HG02981 (cell line): ENCODE measurements around the gene ENG.

Experiments
- ATAC-seq: cut with Tn5 transposase; IDR thresholded peaks from one replicate; pipeline ENCODE4 v1.9.1; 2021; ENCODE audit warnings: mild to moderate bottlenecking, moderate library complexity; ENCODE audit not compliant: unreplicated experiment

Gene ENG

GRCh38 chr9:127815512-127816361, 38.7 kb downstream of the ENG start:
- ATAC-seq, result no peak

DNA sequence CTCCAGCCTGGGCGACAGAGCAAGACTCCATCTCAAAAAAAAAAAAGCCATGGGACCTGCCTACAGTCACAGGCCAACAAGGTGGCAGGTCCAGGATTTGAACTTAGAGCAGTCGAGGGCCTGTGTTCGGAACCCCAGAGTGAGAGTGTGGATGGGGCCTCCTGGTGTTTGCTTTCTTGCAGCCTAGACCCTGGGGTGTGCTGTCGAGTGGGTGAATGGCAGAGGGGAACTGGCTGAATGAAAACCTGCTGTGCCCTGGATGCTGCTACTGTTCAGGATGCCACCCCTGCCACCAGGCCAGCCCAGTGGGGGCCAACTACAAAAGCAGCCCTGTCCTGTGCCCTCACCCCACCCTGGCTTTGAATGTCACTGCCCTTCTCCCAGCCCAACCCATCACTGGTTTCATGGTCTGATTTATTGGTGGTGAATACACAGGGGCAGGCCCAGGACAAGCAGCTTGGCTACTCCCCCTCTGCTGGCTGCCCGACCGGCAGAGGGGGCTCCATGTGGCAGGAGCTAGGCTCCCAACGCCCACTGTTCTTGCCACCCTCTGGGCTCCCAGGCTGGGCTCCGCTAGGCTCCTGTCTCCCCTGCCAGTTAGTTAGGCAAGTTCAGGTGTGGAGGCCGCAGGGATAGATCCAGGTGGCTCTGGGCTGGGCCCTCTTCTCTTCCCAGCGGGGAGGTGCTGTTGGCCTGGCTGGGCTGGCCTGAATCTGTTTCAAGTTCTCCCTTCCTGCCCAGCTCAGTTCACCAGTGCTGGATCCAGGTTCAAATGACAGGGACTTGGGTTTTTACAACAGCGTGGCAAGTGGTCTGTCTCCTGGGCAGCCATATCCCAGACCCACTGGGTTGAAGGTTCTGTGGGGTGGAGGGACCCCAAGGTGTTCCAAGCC, 39.6 kb downstream of the ENG start:
- no peak for ATAC-seq

- ATAC-seq, result no peak
These were observed 40.7 kb downstream of the ENG start for GRCh38 chr9:127813686-127814226.

DNA sequence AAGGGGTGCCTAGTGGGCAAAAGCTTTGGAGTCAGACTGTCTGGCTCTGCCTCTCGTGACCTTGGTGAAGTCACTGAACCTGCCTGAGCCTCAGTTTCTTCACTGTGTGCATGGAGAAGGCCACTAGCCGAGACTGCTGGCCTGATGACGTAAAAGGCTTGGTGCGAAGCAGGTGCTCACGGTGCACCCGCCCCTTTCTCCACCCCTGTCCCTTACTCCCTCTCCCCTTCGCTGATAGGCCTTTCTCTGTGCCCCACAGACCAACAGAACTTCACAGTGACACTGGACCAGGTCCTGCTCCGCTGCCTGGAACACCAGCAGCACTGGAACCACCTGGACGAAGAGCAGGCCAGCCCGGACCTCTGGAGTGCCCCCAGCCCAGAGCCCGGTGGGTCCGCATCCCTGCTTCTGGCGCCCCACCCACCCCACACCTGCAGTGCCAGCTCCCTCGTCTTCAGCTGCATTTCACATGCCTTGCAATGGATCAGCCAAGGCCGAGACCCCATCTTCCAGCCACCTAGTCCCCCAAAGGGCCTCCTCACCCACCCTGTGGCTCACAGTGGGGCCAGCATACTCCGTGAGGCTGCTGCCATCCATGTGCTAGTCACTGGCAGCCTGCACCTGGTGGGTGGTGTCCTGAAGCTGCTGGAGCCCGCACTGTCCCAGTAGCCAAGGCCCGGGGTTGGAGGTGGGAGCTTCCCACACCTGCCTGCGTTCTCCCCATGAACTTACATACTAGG, 41.4 kb downstream of the ENG start:
- no peak for ATAC-seq

DNA sequence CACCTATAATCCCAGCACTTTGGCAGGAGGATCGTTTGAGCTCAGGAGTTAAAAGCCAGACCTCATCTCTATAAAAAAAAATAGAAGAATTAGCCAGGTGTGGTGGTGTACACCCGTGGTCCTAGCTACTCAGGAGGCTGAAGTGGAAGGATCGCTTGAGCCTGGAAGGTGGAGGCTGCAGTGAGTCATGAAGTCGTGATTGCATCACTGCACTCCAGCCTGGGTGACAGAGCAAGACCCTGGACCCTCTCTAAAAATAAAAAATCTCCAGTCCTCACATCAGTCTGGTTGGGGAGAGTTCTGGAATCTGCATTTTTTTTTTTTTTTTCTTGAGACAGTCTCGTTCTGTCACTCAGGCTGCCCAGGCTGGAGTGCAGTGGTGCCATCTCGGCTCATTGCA, 42.4 kb downstream of the ENG start:
- no peak for ATAC-seq

DNA sequence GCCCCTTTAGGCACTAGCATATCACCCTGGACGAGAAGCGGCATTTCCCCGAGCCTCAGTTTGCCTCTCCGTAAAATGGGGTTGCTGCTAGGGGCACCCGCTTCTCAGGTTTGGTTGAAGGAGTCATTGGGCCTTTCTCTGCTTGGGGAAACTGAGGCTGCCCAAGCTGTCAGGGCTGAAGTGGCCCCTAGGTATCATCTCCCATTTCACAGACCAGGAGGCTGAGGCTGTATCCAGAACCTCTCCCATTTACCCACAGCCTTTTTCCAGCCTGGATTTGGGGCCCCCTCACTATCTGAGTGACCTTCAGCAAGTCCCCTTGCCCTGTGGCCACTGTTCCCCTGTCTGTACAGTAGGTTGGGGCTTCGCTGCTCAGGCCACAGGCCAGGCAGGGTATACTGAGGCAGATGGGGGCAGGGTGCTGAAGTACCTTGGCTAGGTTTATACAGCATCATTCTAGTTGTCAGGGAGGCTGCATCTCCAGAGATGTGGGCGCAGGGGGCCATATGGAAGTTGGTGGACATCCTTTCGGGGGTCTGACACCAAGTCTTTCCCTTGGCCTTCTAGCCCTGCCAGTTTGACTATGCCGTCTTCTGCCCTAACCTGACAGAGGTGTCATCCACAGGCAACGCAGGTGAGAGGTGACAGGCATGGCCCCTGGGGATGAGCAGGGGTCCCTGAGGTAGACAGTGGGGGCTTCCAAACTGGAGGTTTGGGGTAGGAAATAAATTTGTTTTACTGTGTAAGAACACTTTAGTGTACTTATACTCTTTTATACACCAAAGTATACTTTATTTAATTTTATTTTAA, 43.9 kb downstream of the ENG start:
- ATAC-seq, result no peak

GRCh38 chr9:127809540-127810377, 44.7 kb downstream of the ENG start:
- no peak for ATAC-seq

DNA sequence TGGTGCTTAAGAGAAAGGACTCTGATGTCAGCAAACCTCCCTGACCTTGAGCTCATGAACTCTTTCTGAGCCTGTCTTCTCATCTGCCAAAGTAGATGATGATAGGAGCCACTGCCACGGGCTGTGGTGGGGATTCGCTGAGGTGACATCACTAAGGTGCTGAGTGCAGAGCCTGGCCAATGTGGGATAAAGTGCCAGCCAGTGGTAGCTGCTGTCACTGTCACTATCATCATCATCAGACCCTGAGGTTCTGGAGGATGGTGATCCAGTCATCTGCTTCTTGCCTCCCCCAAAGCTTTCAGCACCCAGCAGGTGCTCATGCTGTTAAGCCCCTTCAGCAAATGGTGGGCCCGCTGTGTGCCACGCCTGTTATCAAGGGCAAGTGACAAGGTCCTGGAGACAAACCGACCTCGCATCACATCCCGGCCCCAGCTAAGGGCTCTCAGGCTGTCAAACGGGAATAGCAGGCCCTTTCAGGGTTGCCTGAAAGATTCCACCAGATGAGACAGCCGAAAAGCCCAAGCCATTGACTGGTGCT, 45.4 kb downstream of the ENG start:
- ATAC-seq, result no peak

DNA sequence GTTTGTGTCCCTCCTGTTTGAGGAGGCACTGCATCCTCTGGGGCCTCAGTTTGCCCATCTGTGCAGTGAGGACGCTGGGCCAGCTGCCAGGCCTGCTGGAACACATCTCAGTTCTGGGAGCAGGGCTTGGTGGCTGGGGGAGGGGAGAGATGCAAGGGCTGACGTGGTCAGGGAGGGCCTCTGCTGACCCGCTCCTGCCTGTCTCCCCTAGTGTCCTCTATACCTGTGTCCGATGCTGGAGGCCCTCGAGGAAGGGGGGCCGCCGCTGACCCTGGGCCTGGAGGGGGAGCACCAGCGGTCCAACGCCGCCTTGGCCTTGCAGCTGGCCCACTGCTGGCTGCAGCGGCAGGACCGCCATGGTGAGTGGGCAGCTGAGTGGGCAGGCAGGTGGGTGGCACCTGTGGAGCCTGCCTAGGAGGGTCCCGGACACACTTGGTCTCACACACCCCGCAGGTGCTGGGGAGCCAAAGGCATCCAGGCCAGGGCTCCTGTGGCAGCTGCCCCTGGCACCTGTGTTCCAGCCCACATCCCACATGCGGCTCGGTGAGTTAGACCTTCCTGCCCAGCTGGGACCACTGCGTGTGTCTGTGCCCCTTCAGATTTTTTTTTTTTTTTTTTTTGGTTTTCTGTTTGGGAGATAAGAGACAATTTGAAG, 46.0 kb downstream of the ENG start:
- no peak for ATAC-seq

DNA sequence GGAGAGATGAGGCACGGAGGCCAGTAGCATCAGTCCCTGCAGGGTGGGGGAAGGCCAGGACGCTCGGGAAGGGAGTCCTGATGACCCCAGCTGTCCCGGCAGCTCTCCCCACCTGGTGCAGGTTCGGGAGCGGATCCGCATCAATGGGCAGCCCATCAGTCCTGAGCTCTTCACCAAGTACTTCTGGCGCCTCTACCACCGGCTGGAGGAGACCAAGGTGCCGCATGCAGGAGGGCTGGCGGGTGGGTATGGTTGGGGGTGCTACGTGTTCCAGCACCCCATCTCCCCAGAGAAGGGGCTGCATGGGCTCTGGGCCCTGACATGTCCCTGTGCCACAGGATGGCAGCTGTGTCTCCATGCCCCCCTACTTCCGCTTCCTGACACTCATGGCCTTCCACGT, 47.6 kb downstream of the ENG start:
- no peak for ATAC-seq

- ATAC-seq, result no peak
These were observed 48.8 kb downstream of the ENG start for GRCh38 chr9:127805620-127806019.

- ATAC-seq, result no peak
These were observed 50.7 kb downstream of the ENG start for GRCh38 chr9:127803507-127804352.

DNA sequence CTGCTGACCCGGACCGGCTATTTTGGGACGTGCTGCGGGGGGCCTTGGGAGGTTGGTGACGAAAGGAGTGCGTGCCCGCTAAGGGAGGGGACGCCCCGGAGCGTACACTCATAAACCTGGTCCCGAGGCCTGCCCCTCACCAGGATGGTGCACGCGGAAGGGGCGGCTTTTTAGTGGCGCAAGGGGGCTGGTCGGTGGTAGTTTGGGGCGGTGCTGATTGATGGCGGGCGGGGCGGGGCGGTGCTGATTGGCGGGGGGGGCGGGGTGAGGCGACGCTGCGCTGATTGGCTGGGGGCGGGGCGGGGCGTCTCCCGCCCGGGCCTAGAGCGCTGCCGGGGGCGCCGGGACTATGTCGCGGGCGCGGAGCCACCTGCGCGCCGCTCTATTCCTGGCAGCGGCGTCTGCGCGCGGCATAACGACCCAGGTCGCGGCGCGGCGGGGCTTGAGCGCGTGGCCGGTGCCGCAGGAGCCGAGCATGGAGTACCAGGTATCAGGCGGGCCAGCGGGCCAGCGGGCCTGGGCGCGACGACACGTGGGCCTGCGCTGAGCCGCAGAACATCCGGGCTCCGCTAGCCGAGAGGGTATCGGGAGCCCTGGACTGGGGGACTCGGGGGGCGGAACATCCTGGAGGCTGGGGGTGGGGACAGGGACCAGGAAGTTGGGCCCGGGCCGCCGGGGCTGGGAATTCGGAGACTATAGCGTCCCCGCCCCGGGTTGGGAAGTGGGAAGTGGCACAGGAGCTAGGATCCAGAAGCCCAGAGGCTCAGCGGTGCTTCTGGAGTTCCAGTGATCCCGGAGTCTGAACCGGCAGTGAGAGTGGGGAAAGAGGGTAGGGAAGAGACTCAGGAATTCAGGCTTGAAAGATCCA, 51.6 kb downstream of the ENG start, which contains the start of gene FPGS:
Gene FPGS, plus strand, starts transcription at position 307 of the 868 bp plus-strand sequence. Its CDS starts 43 bp downstream, at position 350.
- ATAC-seq, result peak; percentile 70

GRCh38 chr9:127801955-127802575, 52.4 kb downstream of the ENG start:
- ATAC-seq, result no peak

DNA sequence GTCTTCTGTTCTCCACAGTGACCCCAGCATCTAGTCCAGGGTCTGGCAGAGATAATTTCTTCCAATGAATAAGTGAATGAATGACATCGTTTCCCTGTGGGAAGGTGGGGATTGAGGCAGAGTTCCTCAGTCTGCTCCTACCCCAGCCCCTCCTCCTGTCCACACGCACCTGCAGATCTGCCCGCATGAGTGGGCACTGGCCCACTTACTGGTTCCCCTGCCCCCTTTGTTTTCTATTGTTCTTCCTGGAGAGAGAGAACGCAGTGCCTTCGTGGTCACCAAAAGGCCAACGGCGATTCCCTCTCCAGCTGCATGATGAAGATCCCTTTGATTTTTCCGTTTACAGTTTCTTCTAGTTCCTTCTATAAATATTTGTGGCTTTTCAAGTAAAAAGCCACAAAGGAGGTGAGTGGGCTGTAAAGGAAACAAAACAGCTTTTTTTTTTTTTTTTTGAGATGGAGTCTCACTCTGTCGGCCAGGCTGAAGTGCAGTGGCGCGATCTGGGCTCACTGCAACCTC, 57.5 kb downstream of the ENG start:
- no peak for ATAC-seq
